EL (cell line): ENCODE data around the gene MITF.

Source experiments
- DNase-seq: peaks from one replicate; pipeline ENCODE4 v3.0.0-alpha.2; 2016

The MITF gene

GRCh38 chr3:69729147-69729919 lies 9.9 kb upstream of the MITF start:
- DNase-seq: no peak

GRCh38 chr3:69731080-69731479 lies 8.2 kb upstream of the MITF start:
- no peak for DNase-seq

- DNase-seq: no peak
Measured at GRCh38 chr3:69735893-69736292, 3.4 kb upstream of the MITF start.

GRCh38 chr3:69737392-69737791 lies 1.9 kb upstream of the MITF start:
- no peak for DNase-seq

GRCh38 chr3:69738315-69738714 lies 949 bp upstream of the MITF start:
- peak; percentile 31 for DNase-seq

- DNase-seq: no peak
Measured at GRCh38 chr3:69738859-69739203, 433 bp upstream of the MITF start.

GRCh38 chr3:69740103-69741021 lies 1.1 kb downstream of the MITF start:
- DNase-seq: peak; percentile 26

GRCh38 chr3:69741032-69741767 lies 1.9 kb downstream of the MITF start:
- no peak for DNase-seq

GRCh38 chr3:69742391-69742790 lies 3.1 kb downstream of the MITF start:
- DNase-seq: no peak

- DNase-seq: no peak
Measured at GRCh38 chr3:69743975-69744906, 5.0 kb downstream of the MITF start.

GRCh38 chr3:69745505-69745904 lies 6.2 kb downstream of the MITF start:
- DNase-seq: no peak

- no peak for DNase-seq
Measured at GRCh38 chr3:69746119-69746518, 6.9 kb downstream of the MITF start.

- DNase-seq: peak; percentile 79
Measured at GRCh38 chr3:69747511-69748258, 8.4 kb downstream of the MITF start.

GRCh38 chr3:69748503-69748902 lies 9.2 kb downstream of the MITF start:
- peak; percentile 37 for DNase-seq

- DNase-seq: no peak
Measured at GRCh38 chr3:69749461-69749860, 10.2 kb downstream of the MITF start.

GRCh38 chr3:69750549-69750948 lies 11.3 kb downstream of the MITF start:
- DNase-seq: no peak

- no peak for DNase-seq
Measured at GRCh38 chr3:69751074-69751476, 11.8 kb downstream of the MITF start.

- no peak for DNase-seq
Measured at GRCh38 chr3:69752241-69752640, 13.0 kb downstream of the MITF start.

- DNase-seq: no peak
Measured at GRCh38 chr3:69753179-69753775, 14.0 kb downstream of the MITF start.

GRCh38 chr3:69755795-69756194 lies 16.5 kb downstream of the MITF start:
- DNase-seq: no peak
